Cardiac septum (tissue), 1 donor: Measurements from ENCODE around the gene CEP72. TPM values are rescaled to one million over a fixed set of nuclear protein-coding genes. Genes with fewer than 3 reads are reported as not detected.
"Not testable (repeated sequence)": the region's sequence is repeated elsewhere in the genome, so short reads cannot be mapped to it uniquely, and the experiment has no call there.

ENCODE experiments used
- DNase-seq: peaks from one replicate; pipeline ENCODE4 v3.0.0-alpha.2; 2020; ENCODE audit warnings: low spot score
- intact Hi-C: fragments of 100-400 bp; cut with DNase I; formaldehyde crosslinking; loops from one replicate; pipeline ENCODE4 v1.14.0; 2022
- total RNA-seq: library from RNA; stranded (reverse); fragmentation: NEBNext Ultra II Directional; extraction: Animal tissue kit (Norgen Biotek cat#: 25700); gene quantifications from one replicate; pipeline ENCODE4 v1.2.1, GENCODE V29; 2021
- donor health status: DM: no; HTN: no; CAD: no.

CEP72 gene
- total RNA-seq, 1 donor from 2014 or later, result 0.86 TPM

- intact Hi-C loops, result not testable (repeated sequence)
- DNase-seq, result peak; percentile 71
Observed at GRCh38 chr5:628351-629205, 16.4 kb downstream of the CEP72 start.

GRCh38 chr5:633501-633955, 21.4 kb downstream of the CEP72 start:
- peak; percentile 74 for DNase-seq
- intact Hi-C loops, result no loop called here

GRCh38 chr5:634191-634590, 22.1 kb downstream of the CEP72 start:
- peak; percentile 35 for DNase-seq

GRCh38 chr5:635306-636055, 23.3 kb downstream of the CEP72 start:
- DNase-seq, result peak; percentile 61
- intact Hi-C loops, result no loop called here

More at GRCh38 chr5:634191-634590, 22.1 kb downstream of the CEP72 start:
- intact Hi-C loops, result no loop called here

DNA sequence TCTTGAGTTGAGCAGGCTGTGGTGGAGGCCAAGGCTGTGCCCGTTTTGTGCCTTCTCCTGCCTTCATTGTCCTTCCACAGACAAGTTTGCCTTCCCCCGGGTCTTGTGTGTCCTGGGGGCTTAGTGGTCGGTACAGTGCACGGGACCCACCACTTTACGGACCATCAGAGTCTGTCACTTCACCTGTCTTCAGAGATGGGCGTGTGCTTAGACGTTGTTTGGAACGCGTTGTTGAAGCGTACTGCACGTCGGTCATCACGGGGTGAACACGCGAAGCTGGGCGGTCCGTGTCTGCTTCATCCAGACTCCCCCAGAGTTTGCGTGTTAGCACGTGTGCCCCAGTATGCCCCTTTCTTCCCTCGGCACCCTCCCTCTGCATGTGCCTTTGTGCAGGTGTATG, 24.8 kb downstream of the CEP72 start:
- DNase-seq, result peak; percentile 44
- intact Hi-C loops, result no loop called here

DNA sequence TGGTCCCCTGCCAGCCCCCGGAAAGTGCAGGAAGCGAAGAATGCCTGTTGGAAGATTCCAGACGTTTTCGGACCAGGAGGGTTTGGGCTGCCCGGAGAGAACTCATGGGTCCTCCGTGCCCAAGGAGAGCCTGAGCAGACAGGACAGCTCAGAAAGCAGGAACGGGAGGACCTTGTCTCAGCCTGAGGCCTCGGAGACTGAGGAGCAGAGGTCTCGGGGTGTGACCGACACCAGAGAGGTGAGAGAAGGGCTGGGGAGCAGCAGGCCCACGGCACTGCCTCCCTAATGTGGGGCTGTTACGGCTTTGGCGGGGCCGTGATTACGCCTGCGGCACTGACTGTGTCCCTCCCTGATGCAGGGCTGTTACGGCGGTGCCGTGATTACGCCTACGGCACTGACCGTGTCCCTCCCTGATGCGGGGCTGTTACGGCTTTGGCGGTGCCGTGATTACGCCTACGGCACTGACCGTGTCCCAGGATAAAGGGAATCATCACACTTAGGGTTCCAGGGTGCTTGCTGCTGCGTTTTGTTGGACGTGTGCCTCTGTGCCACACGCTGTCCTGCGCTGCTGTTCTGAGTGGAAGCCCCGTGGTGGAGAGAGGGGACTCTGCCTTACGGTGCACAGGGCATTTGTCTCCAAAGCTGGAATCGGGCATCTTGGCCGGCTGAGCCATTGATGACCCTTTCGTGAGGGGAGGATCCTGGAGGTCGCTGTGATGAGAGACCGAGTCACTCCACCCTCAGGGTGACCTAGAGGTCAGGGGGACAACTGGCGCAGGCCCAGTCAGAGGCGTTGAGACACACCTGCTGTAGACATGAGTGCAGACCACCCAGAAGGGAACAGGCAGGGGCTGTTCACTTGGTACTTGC, 25.7 kb downstream of the CEP72 start:
- DNase-seq, result peak; percentile 75
- intact Hi-C loops, result no loop called here

GRCh38 chr5:638501-639252, 26.5 kb downstream of the CEP72 start:
- DNase-seq, result peak; percentile 35

GRCh38 chr5:639253-639530, 27.1 kb downstream of the CEP72 start:
- DNase-seq, result peak; percentile 44
- intact Hi-C loops, result no loop called here

More at GRCh38 chr5:638501-639252, 26.5 kb downstream of the CEP72 start:
- intact Hi-C loops, result no loop called here

DNA sequence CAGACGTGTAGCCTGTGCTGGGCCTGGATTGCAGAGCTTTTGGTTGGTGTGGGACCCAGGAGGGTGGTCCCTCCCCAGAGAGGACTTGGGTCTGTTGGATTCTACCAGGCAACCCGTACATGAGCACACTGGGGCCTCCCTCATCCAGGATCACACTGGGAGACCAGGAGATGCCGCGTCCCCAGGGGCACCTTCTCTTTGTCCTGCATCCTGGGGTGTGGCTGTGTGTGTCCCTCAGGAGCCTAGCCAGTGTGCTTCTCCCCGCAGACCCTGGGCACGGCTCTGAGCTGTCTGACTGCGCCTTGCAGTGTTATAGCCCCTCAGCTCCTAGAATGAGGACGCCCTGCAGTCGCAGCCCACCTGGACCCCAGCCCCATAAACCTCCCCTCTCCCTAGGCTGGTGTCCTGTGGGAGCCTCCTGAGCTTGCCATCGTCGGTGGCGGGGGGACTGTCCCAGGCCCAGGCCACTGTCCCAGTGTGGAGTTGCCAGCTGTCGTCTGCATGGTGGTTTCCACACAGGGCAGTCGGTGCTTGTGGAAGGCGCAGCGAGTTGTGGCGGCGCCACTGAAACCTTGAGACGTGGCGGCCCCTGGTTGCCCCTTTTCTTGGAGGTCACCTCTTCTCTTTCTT, 27.6 kb downstream of the CEP72 start:
- intact Hi-C loops, result no loop called here
- peak; percentile 63 for DNase-seq

DNA sequence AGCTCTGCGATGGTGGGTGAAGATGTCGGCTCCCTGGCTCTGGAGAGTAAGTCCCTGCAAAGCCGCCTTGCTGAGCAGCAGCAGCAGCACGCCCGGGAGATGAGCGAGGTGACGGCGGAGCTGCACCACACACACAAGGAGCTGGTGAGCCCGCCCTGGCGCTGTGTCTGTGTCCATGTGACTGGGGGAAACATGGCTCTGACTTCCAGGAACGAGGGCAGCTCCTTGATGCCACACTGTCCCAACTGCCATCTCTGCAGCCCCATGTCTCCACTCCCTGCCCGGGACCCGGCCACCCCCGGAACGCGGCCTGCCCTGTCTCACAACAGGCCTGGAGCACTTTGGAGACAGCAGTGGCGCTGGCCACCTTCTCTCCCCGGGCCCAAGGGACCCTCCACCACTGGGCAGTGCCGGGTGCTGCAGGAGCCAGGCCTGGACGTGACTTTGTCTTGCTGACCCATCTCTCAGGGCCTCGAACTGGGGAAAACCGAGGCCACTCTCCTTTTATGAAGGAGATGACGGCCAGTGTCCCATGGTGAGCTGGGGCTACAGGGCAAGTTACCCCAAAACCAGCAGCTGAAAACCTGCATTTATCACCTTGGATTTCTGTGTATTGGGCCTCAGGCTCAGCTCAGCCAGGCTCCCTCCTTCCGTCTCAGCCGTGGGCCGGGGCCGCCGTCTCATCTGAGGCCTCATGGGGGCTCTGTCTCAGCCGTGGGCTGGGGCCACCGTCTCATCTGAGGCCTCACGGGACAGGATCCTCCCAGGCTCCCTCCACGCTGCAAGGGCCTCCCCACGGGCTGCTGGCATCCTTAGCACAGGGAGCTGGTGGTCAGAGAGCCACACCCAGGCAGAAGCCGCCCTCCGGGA, 28.6 kb downstream of the CEP72 start:
- intact Hi-C loops, result no loop called here
- DNase-seq, result peak; percentile 69

- intact Hi-C loops, result no loop called here
- no peak for DNase-seq
Observed at GRCh38 chr5:641331-641765, 29.2 kb downstream of the CEP72 start.

DNA sequence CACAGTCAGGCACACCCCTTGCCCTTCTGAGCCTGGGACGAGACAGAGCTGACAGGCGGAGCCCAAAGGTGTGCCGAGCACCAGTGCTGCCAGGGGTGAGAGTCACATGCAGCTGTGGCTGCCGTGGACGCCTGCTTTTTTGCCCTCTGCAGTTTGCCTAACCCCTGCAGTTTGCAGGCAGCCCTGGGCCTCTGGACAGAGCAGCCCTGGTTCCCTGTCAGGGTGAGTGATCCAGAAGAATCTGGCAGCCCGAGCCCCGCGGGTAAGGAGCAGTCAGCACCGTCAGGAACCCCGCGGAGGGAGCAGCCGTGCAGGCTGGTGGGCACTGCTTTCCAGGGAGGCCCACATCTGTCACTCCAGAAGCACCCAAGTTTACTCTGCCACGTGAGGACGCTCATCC, 30.3 kb downstream of the CEP72 start:
- DNase-seq, result peak; percentile 69
- intact Hi-C loops, result no loop called here

DNA sequence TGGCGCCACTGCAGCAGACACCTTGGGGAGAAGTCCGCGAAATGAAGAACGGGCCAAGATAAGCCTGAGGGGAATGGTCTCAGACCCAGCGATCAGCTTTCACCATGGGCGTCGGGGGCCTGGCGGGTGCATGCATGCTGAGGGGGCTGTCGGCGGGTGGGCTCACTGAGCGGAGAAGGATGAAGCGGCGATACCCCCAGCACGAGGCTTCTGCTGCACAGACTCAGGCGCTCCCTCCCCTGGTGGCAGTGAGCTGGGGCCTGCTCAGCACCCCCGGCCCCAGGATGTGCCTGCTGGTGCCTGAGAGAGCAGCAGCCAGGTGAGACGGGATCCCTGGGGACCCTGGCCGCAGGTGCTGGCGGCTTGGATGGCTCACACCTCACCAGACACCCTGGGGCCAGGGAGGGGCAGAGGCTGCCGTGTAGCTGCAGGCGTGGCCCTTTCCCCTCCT, 31.2 kb downstream of the CEP72 start:
- peak; percentile 55 for DNase-seq
- intact Hi-C loops, result no loop called here

- intact Hi-C loops, result no loop called here
- DNase-seq, result peak; percentile 71
Observed at GRCh38 chr5:643811-644271, 31.7 kb downstream of the CEP72 start.

DNA sequence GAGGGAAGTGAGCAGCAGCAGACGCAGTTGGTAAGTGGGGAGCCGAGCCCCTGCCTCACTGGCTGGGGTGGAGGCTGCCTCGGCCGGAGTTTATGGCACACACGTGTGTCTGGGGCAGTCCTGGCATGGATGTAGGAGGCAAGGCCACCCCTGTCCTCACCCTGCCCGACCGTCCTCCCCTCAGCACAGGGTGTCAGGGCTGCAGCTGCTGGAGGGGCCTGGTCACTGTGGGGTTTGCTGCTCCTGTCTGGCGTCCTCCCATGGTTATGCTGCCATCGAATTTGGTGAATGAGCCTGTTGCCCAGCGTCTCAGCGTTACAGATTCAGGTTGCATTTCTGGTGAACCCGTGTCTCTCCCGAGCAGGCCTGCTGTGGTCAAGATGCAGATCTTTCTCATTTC, 32.4 kb downstream of the CEP72 start:
- intact Hi-C loops, result no loop called here
- no peak for DNase-seq

- peak; percentile 0 for DNase-seq
- intact Hi-C loops, result no loop called here
Observed at GRCh38 chr5:644971-645370, 32.8 kb downstream of the CEP72 start.

- intact Hi-C loops, result no loop called here
- peak; percentile 41 for DNase-seq
Observed at GRCh38 chr5:645421-645820, 33.3 kb downstream of the CEP72 start.
